Hepatocyte (in vitro differentiated cells): ENCODE data around the gene SLC45A2.

Source experiments
- EZH2 ChIP-seq: fragments of 200-600 bp; sonication (generic); IDR thresholded peaks from 2 replicates; pipeline ENCODE4 v1.6.1; 2016; ENCODE audit warnings: antibody characterized with exemption, mild to moderate bottlenecking, borderline replicate concordance
- TF ChIP-seq, protein P1 (sequence below): fragments of 200-600 bp; sonication (generic); IDR thresholded peaks from 2 replicates; pipeline ENCODE4 v1.5.1; 2016; ENCODE audit warnings: antibody characterized with exemption, mild to moderate bottlenecking; ENCODE audit not compliant: poor library complexity

DNA sequence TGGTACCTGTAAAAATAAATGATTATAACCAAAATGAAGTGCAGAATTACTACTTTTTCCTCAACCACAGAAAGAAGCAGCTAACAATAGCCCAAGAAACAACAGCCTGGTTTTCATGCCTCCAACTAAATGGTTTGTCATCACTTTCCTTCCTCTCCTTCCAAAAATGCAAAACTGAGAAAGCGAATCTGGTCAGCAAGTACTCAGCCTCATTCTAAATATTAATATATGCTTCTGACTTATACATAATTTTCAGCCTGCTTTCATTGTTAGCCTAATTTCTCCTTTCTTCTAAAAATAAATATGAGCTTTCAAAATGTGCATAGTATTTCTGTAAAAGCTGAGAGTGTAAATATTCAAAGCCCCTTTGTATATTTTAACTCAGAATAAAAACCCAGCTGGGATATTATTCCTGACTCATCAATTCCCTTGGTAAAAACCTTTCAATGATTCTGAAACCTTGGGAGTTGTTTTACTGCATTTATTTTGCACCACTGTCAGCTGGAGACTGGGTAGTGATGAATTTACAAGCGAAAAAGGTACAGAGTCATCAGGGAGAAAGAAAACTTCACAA, 26.8 kb downstream of the SLC45A2 start:
- no peak for TF ChIP-seq EZH2
- TF ChIP-seq, protein P1, sequence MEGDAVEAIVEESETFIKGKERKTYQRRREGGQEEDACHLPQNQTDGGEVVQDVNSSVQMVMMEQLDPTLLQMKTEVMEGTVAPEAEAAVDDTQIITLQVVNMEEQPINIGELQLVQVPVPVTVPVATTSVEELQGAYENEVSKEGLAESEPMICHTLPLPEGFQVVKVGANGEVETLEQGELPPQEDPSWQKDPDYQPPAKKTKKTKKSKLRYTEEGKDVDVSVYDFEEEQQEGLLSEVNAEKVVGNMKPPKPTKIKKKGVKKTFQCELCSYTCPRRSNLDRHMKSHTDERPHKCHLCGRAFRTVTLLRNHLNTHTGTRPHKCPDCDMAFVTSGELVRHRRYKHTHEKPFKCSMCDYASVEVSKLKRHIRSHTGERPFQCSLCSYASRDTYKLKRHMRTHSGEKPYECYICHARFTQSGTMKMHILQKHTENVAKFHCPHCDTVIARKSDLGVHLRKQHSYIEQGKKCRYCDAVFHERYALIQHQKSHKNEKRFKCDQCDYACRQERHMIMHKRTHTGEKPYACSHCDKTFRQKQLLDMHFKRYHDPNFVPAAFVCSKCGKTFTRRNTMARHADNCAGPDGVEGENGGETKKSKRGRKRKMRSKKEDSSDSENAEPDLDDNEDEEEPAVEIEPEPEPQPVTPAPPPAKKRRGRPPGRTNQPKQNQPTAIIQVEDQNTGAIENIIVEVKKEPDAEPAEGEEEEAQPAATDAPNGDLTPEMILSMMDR: no peak
